HEK293T (cell line): ENCODE data around the gene OR5K2.

Experiments used
- FOXM1 ChIP-seq: fragments of 450-650 bp; IDR thresholded peaks from 2 replicates; pipeline ENCODE4 v1.6.1; 2017; ENCODE audit warnings: mild to moderate bottlenecking, borderline replicate concordance
- TARDBP ChIP-seq: fragments of 450-650 bp; IDR thresholded peaks from 2 replicates; pipeline ENCODE4 v1.6.1; 2016

DNA sequence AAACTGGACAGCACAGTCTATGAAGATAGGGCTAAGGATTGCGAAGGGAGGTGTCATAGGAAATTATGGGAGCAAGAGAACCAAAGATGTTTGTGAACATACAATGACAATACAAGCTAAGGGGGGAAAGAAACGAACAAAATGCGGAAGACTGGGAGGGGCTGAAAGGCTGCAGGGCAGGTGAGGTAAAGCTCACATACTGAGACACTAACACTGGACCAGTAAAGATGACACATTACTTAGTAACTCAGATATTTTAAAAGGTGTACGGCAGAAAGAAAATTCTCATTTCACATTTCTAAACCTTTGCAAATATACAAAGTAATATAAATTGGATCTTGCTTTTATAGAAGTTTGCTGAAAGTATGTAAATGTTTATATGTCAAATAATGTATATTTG lies 15.1 kb downstream of the OR5K2 start:
- TF ChIP-seq FOXM1 (no peak), TARDBP (no peak)
